HepG2 (cell line): ENCODE results near the gene MBD3L2B. TPM values are rescaled to one million over a fixed set of nuclear protein-coding genes. Genes with fewer than 3 reads are reported as not detected.
A peak's percentile ranks its signal among the peaks of the same experiment; 100 is the strongest.

Experiments used
- ATF7-NPFF ChIP-seq: sonication (generic); formaldehyde crosslinking; IDR thresholded peaks from 2 replicates; pipeline ENCODE4 v1.8.1; 2023; ENCODE audit warnings: mild to moderate bottlenecking, low read depth, missing genetic modification reagents, moderate library complexity
- BRCA1 ChIP-seq: sonication (generic); formaldehyde crosslinking; IDR thresholded peaks from 2 replicates; pipeline ENCODE4 v1.4.0; 2020; ENCODE audit warnings: missing genetic modification reagents
- CENPT ChIP-seq: sonication (generic); formaldehyde crosslinking; IDR thresholded peaks from 2 replicates; pipeline ENCODE4 v1.8.0; 2022; ENCODE audit warnings: low read depth, mild to moderate bottlenecking, moderate library complexity, missing genetic modification reagents
- CHCHD3 ChIP-seq: sonication (generic); formaldehyde crosslinking; IDR thresholded peaks from 2 replicates; pipeline ENCODE4 v1.8.0; 2022; ENCODE audit warnings: mild to moderate bottlenecking, missing genetic modification reagents, moderate library complexity
- CHD2 ChIP-seq: IDR thresholded peaks from 2 replicates; pipeline ENCODE4 v1.6.1; 2011; ENCODE audit warnings: low read depth, low read length, improper control_type of control experiment
- HNRNPK ChIP-seq: fragments of 200-400 bp; formaldehyde crosslinking; IDR thresholded peaks from 2 replicates; pipeline ENCODE4 v1.6.1; 2018; ENCODE audit warnings: low read length, low read depth, moderate library complexity, mild to moderate bottlenecking; ENCODE audit not compliant: poor library complexity, severe bottlenecking
- HOMEZ ChIP-seq: IDR thresholded peaks from 2 replicates; pipeline ENCODE4 v1.6.1; 2016; ENCODE audit warnings: low read depth
- IKZF5 ChIP-seq: IDR thresholded peaks from 2 replicates; pipeline ENCODE4 v1.6.1; 2018; ENCODE audit warnings: missing genetic modification reagents, mild to moderate bottlenecking, missing compliant biosample characterization
- LCORL ChIP-seq, 2 experiments: fragments of 450-650 bp in 1 of 2; sonication (generic) in 1 of 2; formaldehyde crosslinking in 1 of 2; IDR thresholded peaks; 2 replicates each; pipeline versions ENCODE4 v1.5.0 to v1.6.1; 2017 to 2020; ENCODE audit warnings: antibody characterized with exemption in 1 of 2, missing genetic modification reagents in 1 of 2
- MBNL3 ChIP-seq: fragments of 250-450 bp; sonication (Bioruptor Pico); conservative IDR thresholded peaks from 2 replicates; pipeline ENCODE4 v1.8.0; 2022; ENCODE audit warnings: mild to moderate bottlenecking, inconsistent platforms
- THAP11 ChIP-seq: IDR thresholded peaks from 2 replicates; pipeline ENCODE4 v1.6.1; 2016; ENCODE audit warnings: missing biosample characterization, missing genetic modification reagents
- ZNF598 ChIP-seq: sonication (generic); formaldehyde crosslinking; IDR thresholded peaks from 2 replicates; pipeline ENCODE4 v1.5.1; 2020; ENCODE audit warnings: mild to moderate bottlenecking, missing genetic modification reagents, borderline replicate concordance
- ZNF724P ChIP-seq: sonication (generic); formaldehyde crosslinking; IDR thresholded peaks from 2 replicates; pipeline ENCODE4 v1.8.0; 2022; ENCODE audit warnings: missing genetic modification reagents, borderline replicate concordance
- ZNF766 ChIP-seq: sonication (generic); formaldehyde crosslinking; IDR thresholded peaks from 2 replicates; pipeline ENCODE4 v1.5.0; 2020; ENCODE audit warnings: missing genetic modification reagents, borderline replicate concordance
- polyA plus RNA-seq, 8 experiments: library from polyadenylated mRNA; depleted of rRNA in 3 of 8; stranded (reverse) in 7 of 8; unstranded in 1 of 8; fragments of >200 nt; fragmentation: Illumina TruSeq in 4 of 8; extraction: Trizol in 4 of 8; gene quantifications; 2 replicates each; pipeline versions ENCODE4 v1.2.1 to v1.2.3, GENCODE V29; 2011 to 2016; ENCODE audit warnings: low read depth in 4 of 8, missing spikeins in 1 of 8, mixed read lengths in 1 of 8; ENCODE audit not compliant: insufficient read depth in 1 of 8
- total RNA-seq, 5 experiments: library from RNA; depleted of rRNA; stranded (reverse); fragments of >200 nt; fragmentation: Illumina TruSeq; extraction: Trizol; gene quantifications; 2 replicates each; pipeline ENCODE4 v1.2.3, GENCODE V29; 2016; ENCODE audit warnings: low read depth in 1 of 5
- TF ChIP-seq, protein P1 (sequence below): sonication (generic); formaldehyde crosslinking; IDR thresholded peaks from 2 replicates; pipeline ENCODE4 v1.5.1; 2020; ENCODE audit warnings: missing genetic modification reagents, mild to moderate bottlenecking, borderline replicate concordance
- TF ChIP-seq, protein P2 (sequence below): sonication (generic); formaldehyde crosslinking; IDR thresholded peaks from 2 replicates; pipeline ENCODE4 v1.9.0; 2021; ENCODE audit warnings: missing genetic modification reagents, borderline replicate concordance
- TF ChIP-seq, protein P3 (sequence below): sonication (generic); formaldehyde crosslinking; IDR thresholded peaks from 2 replicates; pipeline ENCODE4 v1.4.0; 2020; ENCODE audit warnings: missing genetic modification reagents, low read depth, mild to moderate bottlenecking, borderline replicate concordance
- TF ChIP-seq, protein P4 (sequence below): sonication (generic); formaldehyde crosslinking; conservative IDR thresholded peaks from 2 replicates; pipeline ENCODE4 v1.8.0; 2022; ENCODE audit warnings: missing genetic modification reagents

MBD3L2B gene
- total and polyA plus RNA-seq, 2 of the 13 experiments (the other 11 are each of a cell fraction or from before 2014, with no cell fraction given): not detected

- TF ChIP-seq, protein P1, sequence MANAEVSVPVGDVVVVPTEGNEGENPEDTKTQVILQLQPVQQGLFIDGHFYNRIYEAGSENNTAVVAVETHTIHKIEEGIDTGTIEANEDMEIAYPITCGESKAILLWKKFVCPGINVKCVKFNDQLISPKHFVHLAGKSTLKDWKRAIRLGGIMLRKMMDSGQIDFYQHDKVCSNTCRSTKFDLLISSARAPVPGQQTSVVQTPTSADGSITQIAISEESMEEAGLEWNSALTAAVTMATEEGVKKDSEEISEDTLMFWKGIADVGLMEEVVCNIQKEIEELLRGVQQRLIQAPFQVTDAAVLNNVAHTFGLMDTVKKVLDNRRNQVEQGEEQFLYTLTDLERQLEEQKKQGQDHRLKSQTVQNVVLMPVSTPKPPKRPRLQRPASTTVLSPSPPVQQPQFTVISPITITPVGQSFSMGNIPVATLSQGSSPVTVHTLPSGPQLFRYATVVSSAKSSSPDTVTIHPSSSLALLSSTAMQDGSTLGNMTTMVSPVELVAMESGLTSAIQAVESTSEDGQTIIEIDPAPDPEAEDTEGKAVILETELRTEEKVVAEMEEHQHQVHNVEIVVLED (CRISPR knock-in tag): peak; percentile 68
- TF ChIP-seq IKZF5 (CRISPR knock-in tag) (0 out of 2 replicates have a peak, but pooled peaks have one; percentile 33), CENPT (no peak), CHD2 (no peak), CHCHD3 (no peak), MBNL3 (CRISPR knock-in tag) (no peak), ZNF766 (CRISPR knock-in tag) (no peak; the same call in 1 of the 2 replicates), HOMEZ (CRISPR knock-in tag) (no peak), ZNF598 (peak; percentile 70; the same call in 1 of the 2 replicates), BRCA1 (CRISPR knock-in tag) (0 out of 2 replicates have a peak, but pooled peaks have one; percentile 52), HNRNPK (peak; percentile 68), LCORL (IDR thresholded peaks at IDR 0.05) (peak; percentile 24; the same call in 1 of the 2 replicates), LCORL (CRISPR knock-in tag; IDR thresholded peaks at IDR 0.05) (peak; percentile 72; the same call in 1 of the 2 replicates), THAP11 (CRISPR knock-in tag) (peak; percentile 88), ZNF724P (CRISPR knock-in tag) (no peak), ATF7-NPFF (CRISPR knock-in tag) (no peak; the same call in 1 of the 2 replicates)
- TF ChIP-seq, protein P2, sequence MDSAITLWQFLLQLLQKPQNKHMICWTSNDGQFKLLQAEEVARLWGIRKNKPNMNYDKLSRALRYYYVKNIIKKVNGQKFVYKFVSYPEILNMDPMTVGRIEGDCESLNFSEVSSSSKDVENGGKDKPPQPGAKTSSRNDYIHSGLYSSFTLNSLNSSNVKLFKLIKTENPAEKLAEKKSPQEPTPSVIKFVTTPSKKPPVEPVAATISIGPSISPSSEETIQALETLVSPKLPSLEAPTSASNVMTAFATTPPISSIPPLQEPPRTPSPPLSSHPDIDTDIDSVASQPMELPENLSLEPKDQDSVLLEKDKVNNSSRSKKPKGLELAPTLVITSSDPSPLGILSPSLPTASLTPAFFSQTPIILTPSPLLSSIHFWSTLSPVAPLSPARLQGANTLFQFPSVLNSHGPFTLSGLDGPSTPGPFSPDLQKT (CRISPR knock-in tag): peak; percentile 25; the same call in 1 of the 2 replicates
- TF ChIP-seq, protein P3, sequence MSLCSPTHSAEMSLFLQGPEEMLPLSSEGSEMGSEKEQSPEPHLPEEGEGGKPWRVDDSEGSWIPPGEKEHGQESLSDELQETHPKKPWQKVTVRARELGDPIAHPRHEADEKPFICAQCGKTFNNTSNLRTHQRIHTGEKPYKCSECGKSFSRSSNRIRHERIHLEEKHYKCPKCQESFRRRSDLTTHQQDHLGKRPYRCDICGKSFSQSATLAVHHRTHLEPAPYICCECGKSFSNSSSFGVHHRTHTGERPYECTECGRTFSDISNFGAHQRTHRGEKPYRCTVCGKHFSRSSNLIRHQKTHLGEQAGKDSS: no peak
- TF ChIP-seq, protein P4, sequence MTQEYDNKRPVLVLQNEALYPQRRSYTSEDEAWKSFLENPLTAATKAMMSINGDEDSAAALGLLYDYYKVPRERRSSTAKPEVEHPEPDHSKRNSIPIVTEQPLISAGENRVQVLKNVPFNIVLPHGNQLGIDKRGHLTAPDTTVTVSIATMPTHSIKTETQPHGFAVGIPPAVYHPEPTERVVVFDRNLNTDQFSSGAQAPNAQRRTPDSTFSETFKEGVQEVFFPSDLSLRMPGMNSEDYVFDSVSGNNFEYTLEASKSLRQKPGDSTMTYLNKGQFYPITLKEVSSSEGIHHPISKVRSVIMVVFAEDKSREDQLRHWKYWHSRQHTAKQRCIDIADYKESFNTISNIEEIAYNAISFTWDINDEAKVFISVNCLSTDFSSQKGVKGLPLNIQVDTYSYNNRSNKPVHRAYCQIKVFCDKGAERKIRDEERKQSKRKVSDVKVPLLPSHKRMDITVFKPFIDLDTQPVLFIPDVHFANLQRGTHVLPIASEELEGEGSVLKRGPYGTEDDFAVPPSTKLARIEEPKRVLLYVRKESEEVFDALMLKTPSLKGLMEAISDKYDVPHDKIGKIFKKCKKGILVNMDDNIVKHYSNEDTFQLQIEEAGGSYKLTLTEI: no peak
Measured at GRCh38 chr19:7069042-7069903, 48.0 kb upstream of the MBD3L2B start, which contains the start of gene ZNF557 (continued).
